CD14-positive monocyte (primary cell): Measurements from ENCODE around the gene CCDC181. TPM values are rescaled to one million over a fixed set of nuclear protein-coding genes. Genes with fewer than 3 reads are reported as not detected.

ENCODE experiments used
- DNase-seq, 3 donors: peaks; one replicate each; pipeline ENCODE4 v3.0.0-alpha.2; 2011 to 2022
- H2AFZ ChIP-seq: 2 replicates; pipeline ENCODE4 v1.6.0; 2012; ENCODE audit warnings: mild to moderate bottlenecking, low read depth, low read length, inconsistent platforms; ENCODE audit not compliant: insufficient read depth, poor library complexity, severe bottlenecking
- H3K27ac ChIP-seq, 2 donors: 1 replicate in 1 of 2; 2 replicates in 1 of 2; pipeline ENCODE4 v1.5.1; 2012 to 2013; ENCODE audit warnings: low read length in 2 of 2, control low read depth in 1 of 2, inconsistent platforms in 1 of 2, low read depth in 1 of 2, mild to moderate bottlenecking in 1 of 2
- H3K27me3 ChIP-seq, 2 donors: one replicate each; pipeline versions ENCODE4 v1.6.0 to v1.6.1; 2011 to 2013; ENCODE audit warnings: low read length in 2 of 2; ENCODE audit not compliant: control insufficient read depth in 2 of 2, insufficient read depth in 2 of 2
- H3K36me3 ChIP-seq, 2 donors: replicated peaks in 1 of 2; 1 replicate in 1 of 2; 2 replicates in 1 of 2; pipeline versions ENCODE4 v1.5.1 to v1.6.1; 2012 to 2013; ENCODE audit warnings: low read length in 2 of 2, control low read depth in 1 of 2, inconsistent platforms in 1 of 2, mild to moderate bottlenecking in 1 of 2; ENCODE audit not compliant: insufficient read depth in 2 of 2, control insufficient read depth in 1 of 2
- H3K4me1 ChIP-seq, 2 donors: 1 replicate in 1 of 2; 2 replicates in 1 of 2; pipeline versions ENCODE4 v1.5.1 to v1.6.1; 2012 to 2013; ENCODE audit warnings: low read length in 2 of 2, control low read depth in 1 of 2, inconsistent platforms in 1 of 2, mild to moderate bottlenecking in 1 of 2, moderate library complexity in 1 of 2; ENCODE audit not compliant: insufficient read depth in 2 of 2, control insufficient read depth in 1 of 2
- H3K4me2 ChIP-seq: replicated peaks from 2 replicates; pipeline ENCODE3; 2012; ENCODE audit warnings: low read length, moderate library complexity, mild to moderate bottlenecking; ENCODE audit not compliant: poor library complexity, severe bottlenecking; ENCODE audit errors: extremely low read depth
- H3K4me3 ChIP-seq, 3 experiments: fragments of 200-600 bp in 1 of 3; sonication (generic) in 1 of 3; replicated peaks in 1 of 3; 1 replicate in 2 of 3; 2 replicates in 1 of 3; pipeline ENCODE4 v1.5.1; 2011 to 2013; ENCODE audit warnings: low read length in 3 of 3, mild to moderate bottlenecking in 3 of 3, control low read depth in 2 of 3, low read depth in 2 of 3, inconsistent platforms in 1 of 3, moderate library complexity in 1 of 3
- H3K79me2 ChIP-seq: 2 replicates; pipeline ENCODE4 v1.6.0; 2012; ENCODE audit warnings: mild to moderate bottlenecking, control low read depth, inconsistent platforms, low read length, moderate library complexity; ENCODE audit not compliant: insufficient read depth
- H3K9ac ChIP-seq: 2 replicates; pipeline ENCODE4 v1.6.0; 2017; ENCODE audit warnings: low read length, mild to moderate bottlenecking; ENCODE audit not compliant: insufficient read depth, poor library complexity, severe bottlenecking
- H3K9me3 ChIP-seq, 2 donors: replicated peaks in 1 of 2; 1 replicate in 1 of 2; 2 replicates in 1 of 2; pipeline versions ENCODE4 v1.5.1 to v1.6.1; 2012 to 2013; ENCODE audit warnings: low read length in 2 of 2, control low read depth in 1 of 2; ENCODE audit not compliant: control insufficient read depth in 1 of 2, insufficient read depth in 1 of 2
- H4K20me1 ChIP-seq: 2 replicates; pipeline ENCODE4 v1.6.0; 2012; ENCODE audit warnings: mild to moderate bottlenecking, low read length, control low read depth, moderate library complexity; ENCODE audit not compliant: insufficient read depth
- H3K27ac Mint-ChIP-seq, 7 donors: one replicate each; pipeline ENCODE4 v1.8.0; 2020; ENCODE audit warnings: mild to moderate bottlenecking in 7 of 7, mixed read lengths in 7 of 7, moderate library complexity in 6 of 7, inconsistent platforms in 2 of 7
- H3K27me3 Mint-ChIP-seq, 3 donors: one replicate each; pipeline ENCODE4 v1.8.0; 2021 to 2022; ENCODE audit warnings: low read depth in 3 of 3, mild to moderate bottlenecking in 3 of 3, mixed read lengths in 3 of 3, moderate library complexity in 3 of 3, inconsistent platforms in 1 of 3
- H3K36me3 Mint-ChIP-seq, 2 donors: one replicate each; pipeline ENCODE4 v1.8.0; 2020; ENCODE audit warnings: mixed read lengths in 2 of 2, inconsistent platforms in 1 of 2, mild to moderate bottlenecking in 1 of 2
- H3K4me1 Mint-ChIP-seq: one replicate; pipeline ENCODE4 v1.8.0; 2020; ENCODE audit warnings: mild to moderate bottlenecking, mixed read lengths
- H3K4me3 Mint-ChIP-seq, 2 donors: one replicate each; pipeline ENCODE4 v1.8.0; 2020; ENCODE audit warnings: mild to moderate bottlenecking in 2 of 2, mixed read lengths in 2 of 2, moderate library complexity in 1 of 2
- H3K9me3 Mint-ChIP-seq, 7 donors: one replicate each; pipeline ENCODE4 v1.8.0; 2020 to 2022; ENCODE audit warnings: mixed read lengths in 7 of 7, mild to moderate bottlenecking in 6 of 7, moderate library complexity in 6 of 7, inconsistent platforms in 2 of 7
- CTCF ChIP-seq: fragments of 200-600 bp; IDR thresholded peaks from one replicate; pipeline ENCODE4 v1.8.0; 2022; ENCODE audit warnings: antibody characterized with exemption, mild to moderate bottlenecking
- WGBS: methylation state at CpG from one replicate; pipeline ENCODE4 v1.1.5; 2013; ENCODE audit warnings: missing lambda C conversion rate; ENCODE audit not compliant: insufficient coverage; 5-methylcytosine and 5-hydroxymethylcytosine counted together
- intact Hi-C, 2 donors: fragments of 100-400 bp; cut with micrococcal nuclease; formaldehyde crosslinking; loops; one replicate each; pipeline versions ENCODE4 v1.15.0 to v1.15.1; 2023
- polyA plus RNA-seq, 3 donors: library from polyadenylated mRNA; depleted of rRNA in 1 of 3; unstranded in 2 of 3; stranded (reverse) in 1 of 3; fragments of 300-500 nt in 2 of 3; fragments of >200 nt in 1 of 3; fragmentation: Illumina TruSeq in 2 of 3; gene quantifications; 1 replicate in 2 of 3; 2 replicates in 1 of 3; pipeline ENCODE4 v1.2.3, GENCODE V29; 2012 to 2021

The CCDC181 gene
- polyA plus RNA-seq, 3 donors = not detected

- Histone ChIP-seq H4K20me1 (no peaks in the 10 kb centered on the region), H3K4me1 (peaks cover 7 to 18% of the 10 kb centered on the region in 2 donors), H2AFZ (no peak overlapping the region), H3K9ac (no peak overlapping the region), H3K4me2 (no peak overlapping the region), H3K27me3 (no peaks in the 10 kb centered on the region), H3K79me2 (peaks cover 18% of the 10 kb centered on the region), H3K9me3 (peaks cover 0 to 3% of the 10 kb centered on the region in 2 donors), H3K27ac (no peak overlapping the region), H3K4me3 (no peak overlapping the region), H3K36me3 (peaks cover under 1 to 4% of the 10 kb centered on the region in 2 donors)
- intact Hi-C loops = loop anchor here in 1 of 2 donors (5.0 to 10.0 kb wide), 3 partner anchors 122 to 530 kb away; partner anchors contain the start of genes ATP1B1, SCYL3 and SLC19A2
- H3K9me3 Mint-ChIP-seq = peaks cover 0 to 5% (median 5%) of the 10 kb centered on the region in 7 donors
- peaks cover 3% of the 10 kb centered on the region for H3K4me1 Mint-ChIP-seq
- no peak overlapping the region for H3K27ac Mint-ChIP-seq
- no peak for DNase-seq
- H3K36me3 Mint-ChIP-seq = peaks cover 3 to 6% of the 10 kb centered on the region in 2 donors
- 80% methylated on average over 1 of the region's 2 CpGs for WGBS
- H3K27me3 Mint-ChIP-seq = no peaks in the 10 kb centered on the region
- TF ChIP-seq CTCF = no peak
- H3K4me3 Mint-ChIP-seq = no peak overlapping the region
Measured at GRCh38 chr1:169364948-169365347, 62.3 kb downstream of the CCDC181 start.

GRCh38 chr1:169363046-169363730 lies 64.1 kb downstream of the CCDC181 start:
- Histone ChIP-seq H3K27me3 (no peaks in the 10 kb centered on the region), H3K9me3 (peaks cover 0 to 3% of the 10 kb centered on the region in 2 donors), H3K4me1 (peaks cover 7% of the 10 kb centered on the region in 2 donors), H3K27ac (no peak overlapping the region), H2AFZ (no peak overlapping the region), H3K36me3 (no peaks in the 10 kb centered on the region), H3K4me2 (no peak overlapping the region), H4K20me1 (no peaks in the 10 kb centered on the region), H3K79me2 (peaks cover under 1% of the 10 kb centered on the region), H3K9ac (no peak overlapping the region), H3K4me3 (no peak overlapping the region)
- DNase-seq = no peak
- WGBS = 10% methylated on average over 2 of the region's 5 CpGs
- no peak overlapping the region for H3K27ac Mint-ChIP-seq
- no peaks in the 10 kb centered on the region for H3K27me3 Mint-ChIP-seq
- H3K9me3 Mint-ChIP-seq = peaks cover 0 to 5% (median 5%) of the 10 kb centered on the region in 7 donors
- H3K4me3 Mint-ChIP-seq = no peak overlapping the region
- TF ChIP-seq CTCF = no peak
- H3K4me1 Mint-ChIP-seq = no peaks in the 10 kb centered on the region
- H3K36me3 Mint-ChIP-seq = peaks cover 0 to 3% of the 10 kb centered on the region in 2 donors
- intact Hi-C loops = loop anchor here in 1 of 2 donors (10.0 kb wide), 2 partner anchors 258 to 532 kb away; partner anchors contain the start of genes ATP1B1 and SCYL3
